ENCODE data around the gene FRMPD4. TPM values are rescaled to one million over a fixed set of nuclear protein-coding genes. Genes with fewer than 3 reads are reported as not detected.

FRMPD4 gene
- total RNA-seq, 2 experiments from 2014 or later, result not detected

DNA sequence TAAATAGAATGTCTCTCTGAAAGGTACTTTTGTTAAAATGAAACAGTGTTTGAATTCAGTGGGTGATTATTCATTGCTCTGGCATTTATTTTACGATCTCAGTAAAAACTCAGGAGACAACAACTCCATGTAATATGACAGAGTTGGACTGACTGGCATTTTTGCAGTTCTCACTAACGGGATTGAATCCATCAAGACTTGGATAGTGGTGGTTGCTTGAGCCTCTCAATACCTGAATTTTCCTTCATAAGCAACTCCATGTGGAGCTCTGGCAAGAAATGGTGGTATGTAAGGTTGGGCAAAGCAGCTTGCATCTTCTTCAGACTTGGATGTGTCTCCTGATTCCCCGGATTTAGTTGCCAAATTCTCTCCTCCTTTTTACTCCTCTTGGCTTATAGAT is 72.7 kb downstream of the FRMPD4 start:
- Histone ChIP-seq H3K27ac (ENCODE audit: low read depth in 1 of 2, low read length in 2 of 2) (no peak overlapping the region), H3K9me3 (ENCODE audit: control insufficient read depth in 1 of 2, insufficient read depth in 1 of 2, low read length in 2 of 2) (no peaks in the 10 kb centered on the region), H3K27me3 (ENCODE audit: control insufficient read depth in 1 of 2, insufficient read depth in 2 of 2, low read length in 2 of 2) (no peaks in the 10 kb centered on the region), H3K4me1 (ENCODE audit: insufficient read depth, low read length) (no peaks in the 10 kb centered on the region), H3K4me3 (ENCODE audit: low read length) (no peak overlapping the region), H3K36me3 (ENCODE audit: insufficient read depth, low read length) (no peaks in the 10 kb centered on the region)
- TF ChIP-seq CTCF (IDR thresholded peaks at IDR 0.05), result no peak
- H3K4me3 Mint-ChIP-seq, result no peak overlapping the region
- no peak for ATAC-seq (ENCODE audit: poor library complexity)
- H3K4me1 Mint-ChIP-seq (ENCODE audit: low read depth), result no peaks in the 10 kb centered on the region
- no peak for DNase-seq
- H3K27me3 Mint-ChIP-seq, result no peaks in the 10 kb centered on the region
- intact Hi-C loops (cut with DNase I, micrococcal nuclease), result no loop called here
- no peak overlapping the region for H3K27ac Mint-ChIP-seq
- no peaks in the 10 kb centered on the region for H3K36me3 Mint-ChIP-seq (ENCODE audit: low read depth)
- no peaks in the 10 kb centered on the region for H3K9me3 Mint-ChIP-seq
- CTCF ChIA-PET, result no interaction called here
- POLR2A ChIA-PET, result no interaction called here

DNA sequence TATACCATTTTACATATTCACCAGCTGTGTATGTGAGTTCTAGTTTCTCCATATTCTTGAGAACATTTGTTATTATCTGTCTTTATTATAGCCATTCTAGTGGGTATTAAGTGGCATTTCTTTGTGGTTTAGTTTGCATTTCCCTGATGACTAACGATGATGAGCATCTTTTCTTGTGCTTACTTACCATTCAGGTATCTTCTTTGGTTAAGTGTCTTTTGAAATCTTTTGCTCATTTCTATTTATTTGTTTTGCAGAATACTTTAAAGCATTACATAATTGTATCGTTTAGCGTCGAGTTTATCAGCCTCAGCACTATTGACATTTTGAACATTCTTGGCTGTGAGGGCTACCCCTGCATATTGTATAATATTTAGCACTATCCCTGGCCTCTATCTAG is 85.4 kb downstream of the FRMPD4 start:
- H3K9me3 Mint-ChIP-seq, result no peaks in the 10 kb centered on the region
- no peak overlapping the region for H3K4me3 ChIP-seq (ENCODE audit: low read length)
- CTCF ChIA-PET, result no interaction called here
- no peak overlapping the region for H3K27ac ChIP-seq (ENCODE audit: low read depth in 1 of 2, low read length in 2 of 2)
- H3K4me1 ChIP-seq (ENCODE audit: insufficient read depth, low read length), result no peaks in the 10 kb centered on the region
- peaks cover 7% of the 10 kb centered on the region for H3K27me3 Mint-ChIP-seq
- H3K4me3 Mint-ChIP-seq, result no peak overlapping the region
- TF ChIP-seq CTCF (IDR thresholded peaks at IDR 0.05), result no peak
- ATAC-seq (ENCODE audit: poor library complexity) (no peak), DNase-seq (no peak)
- intact Hi-C loops (cut with DNase I, micrococcal nuclease), result no loop called here
- no peak overlapping the region for H3K27ac Mint-ChIP-seq
- H3K36me3 Mint-ChIP-seq (ENCODE audit: low read depth), result no peaks in the 10 kb centered on the region
- POLR2A ChIA-PET, result no interaction called here
- H3K27me3 ChIP-seq (ENCODE audit: control insufficient read depth in 1 of 2, insufficient read depth in 2 of 2, low read length in 2 of 2), result no peaks in the 10 kb centered on the region
- H3K4me1 Mint-ChIP-seq (ENCODE audit: low read depth), result no peaks in the 10 kb centered on the region
- no peaks in the 10 kb centered on the region for H3K36me3 ChIP-seq (ENCODE audit: insufficient read depth, low read length)
- H3K9me3 ChIP-seq (ENCODE audit: control insufficient read depth in 1 of 2, insufficient read depth in 1 of 2, low read length in 2 of 2), result no peaks in the 10 kb centered on the region

DNA sequence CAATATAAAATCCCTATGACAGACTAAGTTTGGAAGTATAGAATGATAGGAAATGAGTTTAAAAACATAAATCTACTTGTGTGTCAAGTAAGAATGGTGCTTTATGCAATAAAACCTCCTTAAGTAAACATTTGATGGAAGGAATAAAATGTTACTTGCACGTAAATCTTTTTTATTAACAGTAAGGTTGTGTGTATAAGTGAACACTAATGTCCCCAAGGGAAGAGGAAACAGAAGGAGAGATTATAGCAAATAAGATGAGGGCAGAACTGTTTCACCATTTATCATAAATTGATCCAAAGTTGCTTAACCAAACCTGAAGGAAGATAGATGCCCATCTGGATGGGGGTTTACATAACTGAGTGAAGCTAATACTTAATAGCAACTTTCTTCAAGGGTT is 86.8 kb downstream of the FRMPD4 start:
- POLR2A ChIA-PET, result no interaction called here
- CTCF ChIA-PET, result no interaction called here
- intact Hi-C loops (cut with DNase I, micrococcal nuclease), result no loop called here
- no peak overlapping the region for H3K27ac ChIP-seq (ENCODE audit: low read depth in 1 of 2, low read length in 2 of 2)
- ATAC-seq (ENCODE audit: poor library complexity) (no peak), DNase-seq (no peak)
- H3K4me3 ChIP-seq (ENCODE audit: low read length), result no peak overlapping the region
- H3K27me3 ChIP-seq (ENCODE audit: control insufficient read depth in 1 of 2, insufficient read depth in 2 of 2, low read length in 2 of 2), result no peaks in the 10 kb centered on the region
- H3K27ac Mint-ChIP-seq, result no peak overlapping the region
- H3K9me3 ChIP-seq (ENCODE audit: control insufficient read depth in 1 of 2, insufficient read depth in 1 of 2, low read length in 2 of 2), result no peaks in the 10 kb centered on the region
- H3K36me3 ChIP-seq (ENCODE audit: insufficient read depth, low read length), result no peaks in the 10 kb centered on the region
- TF ChIP-seq CTCF (IDR thresholded peaks at IDR 0.05), result no peak
- H3K27me3 Mint-ChIP-seq, result peaks cover 7% of the 10 kb centered on the region
- H3K4me3 Mint-ChIP-seq, result no peak overlapping the region
- H3K36me3 Mint-ChIP-seq (ENCODE audit: low read depth), result no peaks in the 10 kb centered on the region
- H3K9me3 Mint-ChIP-seq, result no peaks in the 10 kb centered on the region
- no peaks in the 10 kb centered on the region for H3K4me1 Mint-ChIP-seq (ENCODE audit: low read depth)
- no peaks in the 10 kb centered on the region for H3K4me1 ChIP-seq (ENCODE audit: insufficient read depth, low read length)
